ENCODE data around the gene MMAB.

The MMAB gene

GRCh38 chr12:109583733-109584132 lies 10.4 kb upstream of the MMAB start:
- DNase-seq (ENCODE audit: low read depth in 3 of 3): no peak

GRCh38 chr12:109582636-109583035 lies 9.3 kb upstream of the MMAB start:
- DNase-seq (ENCODE audit: low read depth in 3 of 3): no peak

GRCh38 chr12:109581856-109582255 lies 8.6 kb upstream of the MMAB start:
- DNase-seq (ENCODE audit: low read depth in 3 of 3): no peak

- no peak for DNase-seq (ENCODE audit: low read depth in 3 of 3)
These were observed 8.0 kb upstream of the MMAB start for GRCh38 chr12:109581334-109581691.

GRCh38 chr12:109580684-109581333 lies 7.5 kb upstream of the MMAB start:
- no peak for DNase-seq (ENCODE audit: low read depth in 3 of 3)

- no peak for DNase-seq (ENCODE audit: low read depth in 3 of 3)
These were observed 7.0 kb upstream of the MMAB start for GRCh38 chr12:109580272-109580671.

GRCh38 chr12:109579639-109580038 lies 6.3 kb upstream of the MMAB start:
- DNase-seq (ENCODE audit: low read depth in 3 of 3): no peak

- no peak for DNase-seq (ENCODE audit: low read depth in 3 of 3)
These were observed 5.1 kb upstream of the MMAB start for GRCh38 chr12:109578330-109578927.

GRCh38 chr12:109577311-109577710 lies 4.0 kb upstream of the MMAB start:
- no peak for DNase-seq (ENCODE audit: low read depth in 3 of 3)

- no peak for DNase-seq (ENCODE audit: low read depth in 3 of 3)
These were observed 2.4 kb upstream of the MMAB start for GRCh38 chr12:109575683-109576082.

- no peak for DNase-seq (ENCODE audit: low read depth in 3 of 3)
These were observed 575 bp upstream of the MMAB start for GRCh38 chr12:109573914-109574244.

GRCh38 chr12:109572506-109572845 lies 828 bp downstream of the MMAB start:
- DNase-seq (ENCODE audit: low read depth in 3 of 3): no peak

- no peak for DNase-seq (ENCODE audit: low read depth in 3 of 3)
These were observed 1.4 kb downstream of the MMAB start for GRCh38 chr12:109571773-109572505.

- DNase-seq (ENCODE audit: low read depth in 3 of 3): no peak
These were observed 4.8 kb downstream of the MMAB start for GRCh38 chr12:109568486-109568885.

- DNase-seq (ENCODE audit: low read depth in 3 of 3): no peak
These were observed 5.3 kb downstream of the MMAB start for GRCh38 chr12:109567967-109568366.

- DNase-seq (ENCODE audit: low read depth in 3 of 3): no peak
These were observed 6.0 kb downstream of the MMAB start for GRCh38 chr12:109567296-109567695.

GRCh38 chr12:109566424-109566823 lies 6.9 kb downstream of the MMAB start:
- no peak for DNase-seq (ENCODE audit: low read depth in 3 of 3)

GRCh38 chr12:109563291-109564284 lies 9.7 kb downstream of the MMAB start:
- no peak for DNase-seq (ENCODE audit: low read depth in 3 of 3)

GRCh38 chr12:109562871-109563270 lies 10.4 kb downstream of the MMAB start:
- no peak for DNase-seq (ENCODE audit: low read depth in 3 of 3)

- no peak for DNase-seq (ENCODE audit: low read depth in 3 of 3)
These were observed 11.6 kb downstream of the MMAB start for GRCh38 chr12:109561711-109562030.

- no peak for DNase-seq (ENCODE audit: low read depth in 3 of 3)
These were observed 12.2 kb downstream of the MMAB start for GRCh38 chr12:109560867-109561710.

GRCh38 chr12:109559601-109560000 lies 13.7 kb downstream of the MMAB start:
- no peak for DNase-seq (ENCODE audit: low read depth in 3 of 3)

Measured in stimulated activated CD4-positive, alpha-beta T cell treated with anti-CD3 and anti-CD28 coated beads, TNF-alpha, amount 100 ng/mL, for 24 hours (primary cell).